ENCODE results near the gene KIAA1217.

The KIAA1217 gene

GRCh38 chr10:24396396-24396795 lies 187.5 kb downstream of the KIAA1217 start (continued):
- TF ChIP-seq ZSCAN18 (tag by site-specific recombination; IDR thresholded peaks at IDR 0.05) (no peak), ZNF280D (tag by site-specific recombination; IDR thresholded peaks at IDR 0.05) (no peak), FEZF1 (tag by site-specific recombination; IDR thresholded peaks at IDR 0.05) (no peak), ZNF175 (tag by site-specific recombination; IDR thresholded peaks at IDR 0.05) (no peak), ZNF521 (tag by site-specific recombination; IDR thresholded peaks at IDR 0.05) (no peak), ZNF140 (tag by site-specific recombination; IDR thresholded peaks at IDR 0.05) (no peak), PRDM6 (tag by site-specific recombination; IDR thresholded peaks at IDR 0.05) (no peak), ZBTB48 (tag by site-specific recombination; IDR thresholded peaks at IDR 0.05) (no peak), ZBTB17 (tag by site-specific recombination; IDR thresholded peaks at IDR 0.05) (no peak), ZNF513 (tag by site-specific recombination; IDR thresholded peaks at IDR 0.05) (no peak)

- TF ChIP-seq ZNF585B (tag by site-specific recombination; IDR thresholded peaks at IDR 0.05) (no peak), ZFP41 (tag by site-specific recombination; IDR thresholded peaks at IDR 0.05; ENCODE audit: borderline replicate concordance) (no peak), ZNF843 (tag by site-specific recombination; IDR thresholded peaks at IDR 0.05) (no peak), ZNF24 (tag by site-specific recombination; IDR thresholded peaks at IDR 0.05) (no peak), ZFP37 (tag by site-specific recombination; IDR thresholded peaks at IDR 0.05) (no peak), ZNF664 (tag by site-specific recombination; IDR thresholded peaks at IDR 0.05) (no peak), ZNF223 (tag by site-specific recombination; IDR thresholded peaks at IDR 0.05) (no peak), SCRT2 (tag by site-specific recombination; IDR thresholded peaks at IDR 0.05) (no peak), KLF8 (tag by site-specific recombination; IDR thresholded peaks at IDR 0.05) (no peak), ZNF146 (tag by site-specific recombination; IDR thresholded peaks at IDR 0.05) (no peak), ZNF341 (tag by site-specific recombination; IDR thresholded peaks at IDR 0.05; ENCODE audit: low read depth) (no peak), ZNF121 (tag by site-specific recombination; IDR thresholded peaks at IDR 0.05) (no peak), GLI2 (tag by site-specific recombination; IDR thresholded peaks at IDR 0.05; ENCODE audit: borderline replicate concordance, low read depth) (no peak), ZNF571 (tag by site-specific recombination; IDR thresholded peaks at IDR 0.05) (no peak), ZSCAN4 (tag by site-specific recombination; IDR thresholded peaks at IDR 0.05) (no peak), SETDB1 (IDR thresholded peaks at IDR 0.05; ENCODE audit: insufficient read length, low read length) (no peak), ZNF626 (tag by site-specific recombination; IDR thresholded peaks at IDR 0.05) (no peak), ZNF26 (tag by site-specific recombination; IDR thresholded peaks at IDR 0.05) (no peak)
- no peak overlapping the region for H3K4me3 ChIP-seq (ENCODE audit: low read depth, low read length)
- ChIA-PET CTCF (no interaction called here), POLR2A (no interaction called here)
- no peak overlapping the region for H3K27ac ChIP-seq (ENCODE audit: extremely low read depth, low read depth, low read length)
- no peaks in the 10 kb centered on the region for H3K9me3 ChIP-seq (ENCODE audit: control insufficient read depth, insufficient read depth, low read depth, low read length)
- H3K4me1 ChIP-seq (ENCODE audit: control insufficient read depth, insufficient read depth, low read length) = no peaks in the 10 kb centered on the region
- H3K36me3 ChIP-seq (ENCODE audit: control insufficient read depth in 2 of 2, insufficient read depth in 1 of 2, low read length in 2 of 2) = no peaks in the 10 kb centered on the region
These were observed 188.7 kb downstream of the KIAA1217 start for GRCh38 chr10:24397662-24398061.
